Activated naive CD8-positive, alpha-beta T cell treated with anti-CD3 and anti-CD28 coated beads, Interleukin-2, amount 10 ng/mL, durations not matched to agents 7 days and 5 days (primary cell): ENCODE results near the gene BOLA3. TPM values are rescaled to one million over a fixed set of nuclear protein-coding genes. Genes with fewer than 3 reads are reported as not detected.
"Not testable (repeated sequence)": the region's sequence is repeated elsewhere in the genome, so short reads cannot be mapped to it uniquely, and the experiment has no call there.

ENCODE experiments used
- ATAC-seq: fragments of 150-1000 bp; cut with Tn5 transposase; one replicate; pipeline ENCODE4 v1.10.0; 2021; ENCODE audit warnings: low read depth, moderate library complexity
- POLR2A ChIA-PET: fragments of 350-600 bp; sonication (Branson Sonifier 250); formaldehyde crosslinking; loops from one replicate; lab custom pipeline; 2021; ENCODE audit warnings: antibody characterized with exemption; lab: Charles Lee
- DNase-seq: peaks from one replicate; pipeline ENCODE4 v3.0.0; 2021
- H3K27ac Mint-ChIP-seq: one replicate; pipeline ENCODE4 v1.8.0; 2022; ENCODE audit warnings: mild to moderate bottlenecking, mixed read lengths
- H3K27me3 Mint-ChIP-seq: one replicate; pipeline ENCODE4 v1.8.0; 2022; ENCODE audit warnings: mild to moderate bottlenecking, moderate library complexity, mixed read lengths
- H3K36me3 Mint-ChIP-seq: one replicate; pipeline ENCODE4 v1.8.0; 2021; ENCODE audit warnings: mild to moderate bottlenecking, mixed read lengths
- H3K4me1 Mint-ChIP-seq: one replicate; pipeline ENCODE4 v1.8.0; 2021; ENCODE audit warnings: mixed read lengths
- H3K4me3 Mint-ChIP-seq: one replicate; pipeline ENCODE4 v1.8.0; 2022; ENCODE audit warnings: mild to moderate bottlenecking, moderate library complexity, mixed read lengths
- H3K9me3 Mint-ChIP-seq: one replicate; pipeline ENCODE4 v1.8.0; 2021; ENCODE audit warnings: mixed read lengths
- total RNA-seq, 2 experiments: library from RNA; stranded (reverse); gene quantifications; one replicate each; pipeline ENCODE4 v1.2.3, GENCODE V29; 2021

BOLA3 gene
- total RNA-seq, 2 experiments from 2014 or later, result 47.7 to 53.8 TPM

DNA sequence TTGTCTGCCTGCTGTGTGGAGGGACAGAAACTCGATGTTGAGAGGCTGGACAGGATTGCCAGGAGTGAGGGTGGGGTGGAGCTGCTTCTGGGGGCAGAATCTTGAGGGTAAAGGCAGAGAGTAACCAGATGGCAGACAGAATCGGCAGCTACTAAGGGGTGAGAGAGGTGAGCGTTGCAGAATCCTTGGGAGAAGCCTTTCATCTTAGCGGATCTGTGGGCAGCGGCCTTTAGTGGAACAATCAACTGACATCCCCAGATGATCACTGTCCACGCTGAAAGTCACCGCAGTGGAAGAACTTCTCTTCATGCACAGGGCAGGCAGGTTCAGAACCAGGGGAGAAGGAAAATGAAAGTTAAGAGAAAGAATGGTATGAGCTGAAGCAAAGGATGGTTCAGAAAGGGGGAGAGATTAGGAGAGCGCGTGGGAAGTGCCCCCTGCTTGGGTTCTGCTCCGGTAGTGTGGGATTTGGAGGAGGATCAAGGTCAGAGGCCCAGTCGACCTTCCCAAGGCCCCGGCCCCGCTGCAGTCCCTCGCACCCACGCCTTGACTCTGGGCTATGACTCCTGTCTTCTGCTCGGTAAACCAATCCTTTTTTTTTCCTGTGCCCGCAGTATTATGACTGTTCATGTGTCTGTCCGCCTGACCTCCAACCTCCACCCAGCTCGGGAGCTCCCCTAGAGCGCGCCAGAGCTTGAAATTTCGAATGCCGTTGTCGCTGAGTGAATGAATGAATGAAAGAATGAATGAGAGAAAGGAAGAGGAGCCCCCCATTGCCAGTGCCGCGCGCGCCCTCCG is 584 bp downstream of the BOLA3 start:
- Mint-ChIP-seq H3K9me3 (no peaks in the 10 kb centered on the region), H3K4me3 (no peak overlapping the region), H3K4me1 (peaks cover 3% of the 10 kb centered on the region), H3K36me3 (peaks cover 5% of the 10 kb centered on the region), H3K27me3 (no peaks in the 10 kb centered on the region), H3K27ac (no peak overlapping the region)
- DNase-seq (no peak), ATAC-seq (no peak)
- POLR2A ChIA-PET, result interaction anchor here (0.8 to 5.9 kb wide), 10 partner anchors 20 to 410 kb away, joined by 3 to 42 read pairs (median 5); partner anchors contain the start of genes MOB1A and TPRKB

DNA sequence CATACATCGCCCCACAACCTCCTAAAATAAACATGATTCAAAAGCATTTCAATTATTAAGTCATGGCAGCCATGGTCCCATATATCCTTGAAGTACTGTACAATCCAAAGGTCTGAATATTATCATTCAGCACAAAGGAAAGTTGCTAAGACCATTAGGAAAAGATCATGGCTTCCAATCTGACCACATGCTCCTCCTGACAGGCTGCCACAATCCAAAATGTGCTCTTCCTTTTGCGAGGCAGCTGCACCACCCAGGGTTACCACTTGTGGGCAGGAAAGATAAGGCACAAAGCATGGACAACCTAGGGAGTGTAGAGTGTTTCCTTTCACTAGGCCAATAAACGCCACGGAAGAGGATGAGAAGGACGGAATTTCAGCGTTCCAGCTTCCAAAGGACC is 5.4 kb downstream of the BOLA3 start:
- POLR2A ChIA-PET, result no interaction called here
- Mint-ChIP-seq H3K36me3 (peaks cover 5% of the 10 kb centered on the region), H3K27ac (no peak overlapping the region), H3K27me3 (no peaks in the 10 kb centered on the region), H3K9me3 (no peaks in the 10 kb centered on the region), H3K4me1 (peaks cover 5% of the 10 kb centered on the region), H3K4me3 (no peak overlapping the region)
- DNase-seq (no peak), ATAC-seq (no peak)

DNA sequence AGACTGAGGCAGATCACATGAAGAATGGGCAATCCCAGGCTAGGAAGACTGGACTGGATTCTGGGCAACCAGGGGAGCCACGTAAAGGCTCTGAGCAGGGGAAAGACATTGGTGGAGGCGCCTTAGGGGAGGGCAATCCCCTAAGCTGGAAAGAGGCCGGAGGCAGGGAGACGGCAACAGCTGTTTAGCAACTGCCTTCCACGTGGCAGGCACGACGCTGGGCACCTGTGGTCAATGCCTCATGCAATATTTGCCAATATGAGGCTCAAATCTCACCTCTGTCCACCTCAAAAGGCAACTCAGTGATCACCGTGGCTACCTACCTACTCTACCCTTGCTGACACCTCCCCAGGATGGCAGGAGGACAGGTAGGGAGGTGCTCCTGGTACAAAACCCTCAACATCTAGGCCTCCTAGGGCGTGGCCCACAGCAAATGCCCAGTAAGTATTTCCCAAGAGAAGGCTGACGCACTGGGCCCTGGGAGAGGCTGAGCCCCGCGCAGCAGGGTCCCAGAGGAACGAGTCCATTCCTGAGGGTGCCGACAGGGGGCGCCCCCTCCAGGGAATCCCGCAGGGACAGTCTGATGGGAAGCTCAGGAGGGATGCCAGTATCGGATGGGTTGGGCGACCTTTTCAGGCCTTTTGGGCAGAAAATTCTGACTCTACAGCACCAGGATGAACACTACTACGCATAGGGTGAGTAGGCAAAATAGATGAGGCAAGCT is 8.9 kb downstream of the BOLA3 start:
- ATAC-seq (no peak), DNase-seq (no peak)
- Mint-ChIP-seq H3K4me1 (peaks cover 2% of the 10 kb centered on the region), H3K27ac (no peak overlapping the region), H3K36me3 (peaks cover 9% of the 10 kb centered on the region), H3K27me3 (no peaks in the 10 kb centered on the region), H3K9me3 (no peaks in the 10 kb centered on the region), H3K4me3 (no peak overlapping the region)
- POLR2A ChIA-PET, result no interaction called here

DNA sequence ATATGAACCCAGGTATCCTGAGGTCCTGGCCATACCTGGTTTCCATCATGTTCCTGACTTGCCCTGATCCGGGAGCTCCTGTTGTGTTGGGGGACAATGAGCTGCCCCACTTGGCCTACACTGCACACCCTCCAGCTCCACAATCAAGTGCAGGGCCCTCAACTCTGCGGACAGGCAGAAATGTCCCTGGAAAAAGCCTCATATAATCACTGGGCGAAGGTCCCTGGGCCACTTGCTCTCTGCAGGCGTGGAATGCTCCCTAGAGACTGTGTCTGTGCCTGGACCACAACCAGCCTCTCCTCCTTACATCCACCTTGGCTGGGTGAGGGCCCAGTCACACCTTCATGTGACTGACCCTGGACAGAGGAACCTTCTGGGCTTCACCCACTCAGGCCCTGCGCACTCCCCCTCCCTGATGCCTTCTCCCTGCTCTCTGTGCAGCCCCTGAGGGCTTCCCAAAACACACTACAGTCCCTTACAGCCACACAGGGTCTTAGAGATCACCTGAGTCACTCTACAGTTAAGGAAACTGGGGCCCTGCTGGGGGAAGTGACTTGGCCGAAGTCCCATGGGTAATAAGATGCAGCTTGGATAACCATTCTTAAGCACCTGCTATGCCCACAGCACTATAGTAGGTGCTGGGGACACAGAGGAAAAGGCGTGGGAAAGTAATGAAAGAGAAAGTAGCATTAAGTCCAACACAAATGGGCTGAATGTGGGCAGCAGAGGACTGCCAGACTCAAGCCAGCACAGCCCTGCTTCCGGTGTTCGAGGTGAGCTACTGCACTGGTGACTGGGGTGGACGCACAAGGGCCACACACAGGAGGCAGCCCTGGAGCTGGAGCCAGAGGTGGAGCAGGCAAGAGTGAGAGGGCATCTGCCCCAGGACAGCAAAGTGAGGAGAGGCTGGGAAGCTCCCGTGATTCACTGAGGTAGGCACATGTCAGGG is 9.8 kb downstream of the BOLA3 start:
- no peaks in the 10 kb centered on the region for H3K27me3 Mint-ChIP-seq
- peaks cover 10% of the 10 kb centered on the region for H3K36me3 Mint-ChIP-seq
- DNase-seq (no peak), ATAC-seq (no peak)
- H3K4me3 Mint-ChIP-seq, result no peak overlapping the region
- no peaks in the 10 kb centered on the region for H3K9me3 Mint-ChIP-seq
- no peak overlapping the region for H3K27ac Mint-ChIP-seq
- peaks cover 2% of the 10 kb centered on the region for H3K4me1 Mint-ChIP-seq
- POLR2A ChIA-PET, result no interaction called here

DNA sequence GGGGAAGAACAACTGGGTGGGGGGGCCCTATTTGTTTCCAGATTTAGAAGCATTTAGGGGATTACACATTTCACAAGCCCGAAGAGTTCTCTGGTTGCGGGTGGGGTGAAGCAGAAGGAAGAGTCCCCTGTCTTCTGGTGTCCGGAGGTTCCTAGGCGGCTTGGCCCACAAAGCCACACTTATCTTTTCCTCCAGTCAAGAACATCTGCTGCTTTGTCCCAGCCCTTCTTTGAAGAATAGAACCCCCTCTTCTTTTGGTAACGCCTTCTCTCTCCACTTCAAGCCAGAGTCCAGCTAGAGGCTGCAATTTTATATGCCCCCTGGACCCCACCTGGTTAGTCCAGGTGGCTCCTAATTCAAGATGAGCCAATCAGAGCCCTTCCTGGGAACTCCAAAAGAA is 15.8 kb downstream of the BOLA3 start:
- no peak for ATAC-seq
- POLR2A ChIA-PET, result no interaction called here

DNA sequence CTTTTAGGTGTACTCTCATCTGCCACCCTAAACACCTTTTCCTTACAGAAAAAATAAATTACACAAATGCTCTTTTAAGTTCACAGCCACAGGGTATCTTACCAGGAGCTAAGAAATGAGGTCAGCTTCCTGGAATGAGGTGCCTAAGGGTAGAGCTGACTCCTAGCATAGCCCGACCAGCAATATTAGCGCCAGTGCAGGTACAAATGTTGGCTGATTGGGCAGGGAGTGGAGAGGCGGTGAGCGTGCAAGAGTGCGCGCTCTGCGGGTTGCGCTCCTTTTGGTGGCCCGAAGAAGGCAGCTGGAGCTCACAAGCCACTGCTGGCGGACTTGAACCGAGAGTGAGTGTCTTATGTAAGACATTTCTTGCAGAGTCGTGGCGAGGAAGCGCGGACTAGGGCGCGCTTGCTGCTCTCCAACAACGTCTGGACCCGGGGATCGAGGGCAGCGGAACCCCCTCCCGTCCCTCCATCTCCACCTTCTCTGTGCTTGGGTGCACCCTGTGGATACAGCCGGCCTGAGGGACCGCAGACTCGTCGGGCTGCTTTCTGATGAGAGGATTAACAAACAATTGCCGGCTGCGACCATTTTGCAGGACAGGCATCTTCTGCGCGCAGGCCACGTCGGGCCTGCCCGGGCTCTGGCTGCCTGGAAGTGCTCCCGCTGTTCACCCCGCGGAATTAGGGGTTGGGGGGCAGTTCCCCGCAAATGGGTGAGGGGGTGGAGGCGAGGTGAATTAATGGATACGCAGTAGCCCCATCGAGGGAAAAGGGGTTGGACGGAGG is 17.3 kb downstream of the BOLA3 start:
- POLR2A ChIA-PET, result interaction anchor here (0.7 to 2.0 kb wide), 3 partner anchors 10 to 213 kb away, joined by 3 to 6 read pairs (median 4); partner anchors contain the start of gene MOB1A
- Mint-ChIP-seq H3K4me3 (peak overlapping the region; percentile 47), H3K36me3 (peaks cover 6% of the 10 kb centered on the region), H3K9me3 (no peaks in the 10 kb centered on the region), H3K4me1 (peaks cover 2% of the 10 kb centered on the region), H3K27me3 (peaks cover 14% of the 10 kb centered on the region), H3K27ac (no peak overlapping the region)
- ATAC-seq (peak; percentile 60), DNase-seq (no peak)

More for the DNA sequence above, 15.8 kb downstream of the BOLA3 start:
- no peaks in the 10 kb centered on the region for H3K9me3 Mint-ChIP-seq
- no peak overlapping the region for H3K27ac Mint-ChIP-seq
- no peak for DNase-seq
- no peak overlapping the region for H3K4me3 Mint-ChIP-seq
- H3K4me1 Mint-ChIP-seq, result peaks cover 2% of the 10 kb centered on the region
- H3K27me3 Mint-ChIP-seq, result peaks cover 14% of the 10 kb centered on the region
- peaks cover 6% of the 10 kb centered on the region for H3K36me3 Mint-ChIP-seq

DNA sequence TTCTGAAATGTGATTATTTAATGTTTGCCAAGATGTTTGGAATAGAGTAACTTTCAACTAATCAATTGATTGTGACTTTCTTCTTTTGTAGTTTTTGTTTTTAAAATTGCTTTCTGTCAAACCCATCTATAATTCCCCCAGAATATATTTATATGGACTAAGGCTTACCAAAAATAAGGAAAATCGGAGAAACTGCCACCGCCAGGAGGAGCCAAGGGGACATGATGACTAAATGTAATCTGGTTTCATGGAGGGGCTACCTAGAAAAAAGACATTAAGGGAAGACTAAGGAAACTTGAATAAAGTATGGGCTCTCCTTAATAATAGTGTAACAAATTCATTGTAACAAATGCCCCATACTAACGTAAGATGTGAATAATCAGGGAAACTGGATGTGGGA is 19.5 kb downstream of the BOLA3 start:
- Mint-ChIP-seq H3K27ac (no peak overlapping the region), H3K4me1 (peaks cover 2% of the 10 kb centered on the region), H3K9me3 (no peaks in the 10 kb centered on the region), H3K4me3 (no peak overlapping the region), H3K27me3 (peaks cover 14% of the 10 kb centered on the region), H3K36me3 (no peaks in the 10 kb centered on the region)
- POLR2A ChIA-PET, result interaction anchor here (2.0 kb wide), 1 partner anchor 50 kb away, joined by 4 read pairs; the partner anchor contains the start of gene MOB1A
- DNase-seq (no peak), ATAC-seq (no peak)

DNA sequence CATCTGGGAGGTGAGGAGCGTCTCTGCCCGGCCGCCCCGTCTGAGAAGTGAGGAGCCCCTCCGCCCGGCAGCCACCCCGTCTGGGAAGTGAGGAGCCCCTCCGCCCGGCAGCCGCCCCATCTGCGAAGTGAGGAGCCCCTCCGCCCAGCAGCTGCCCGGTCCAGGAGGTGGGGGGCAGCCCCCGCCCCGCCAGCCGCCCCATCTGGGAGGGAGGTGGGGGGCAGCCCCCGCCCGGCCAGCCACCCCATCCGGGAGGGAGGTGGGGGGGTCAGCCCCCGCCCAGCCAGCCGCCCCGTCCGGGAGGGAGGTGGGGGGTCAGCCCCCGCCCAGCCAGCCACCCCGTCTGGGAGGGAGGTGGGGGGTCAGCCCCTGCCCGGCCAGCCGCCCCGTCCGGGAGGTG is 23.8 kb downstream of the BOLA3 start:
- H3K36me3 Mint-ChIP-seq, result peaks cover 13% of the 10 kb centered on the region
- H3K4me3 Mint-ChIP-seq, ATAC-seq, H3K4me1 Mint-ChIP-seq, H3K27me3 Mint-ChIP-seq, H3K27ac Mint-ChIP-seq, DNase-seq, H3K9me3 Mint-ChIP-seq, POLR2A ChIA-PET: not testable (repeated sequence)

DNA sequence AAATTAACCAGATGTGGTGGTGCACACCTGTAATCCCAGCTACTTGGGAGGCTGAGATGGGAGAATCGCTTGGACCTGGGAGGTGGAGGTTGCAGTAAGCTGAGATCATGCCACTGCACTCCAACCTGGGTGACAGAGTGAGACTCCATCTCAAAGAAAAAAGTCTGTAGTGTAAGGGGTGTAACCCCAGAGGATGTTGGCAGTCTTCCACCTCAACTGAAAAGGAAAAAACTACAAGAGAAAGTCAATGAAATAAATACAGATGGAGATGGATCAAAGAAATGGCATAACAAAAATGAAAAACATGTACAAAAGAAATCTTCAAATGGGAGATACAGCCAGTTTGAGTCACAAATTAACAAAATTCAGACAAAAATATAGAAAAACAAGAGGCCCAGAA is 25.9 kb downstream of the BOLA3 start:
- not testable (repeated sequence) for ATAC-seq, H3K4me1 Mint-ChIP-seq, DNase-seq, H3K4me3 Mint-ChIP-seq, H3K27me3 Mint-ChIP-seq, H3K27ac Mint-ChIP-seq, H3K9me3 Mint-ChIP-seq
- peaks cover 13% of the 10 kb centered on the region for H3K36me3 Mint-ChIP-seq
- POLR2A ChIA-PET, result interaction anchor here (0.6 to 2.0 kb wide), 2 partner anchors 57 to 353 kb away, joined by 4 to 13 read pairs; partner anchors contain the start of gene MOB1A

DNA sequence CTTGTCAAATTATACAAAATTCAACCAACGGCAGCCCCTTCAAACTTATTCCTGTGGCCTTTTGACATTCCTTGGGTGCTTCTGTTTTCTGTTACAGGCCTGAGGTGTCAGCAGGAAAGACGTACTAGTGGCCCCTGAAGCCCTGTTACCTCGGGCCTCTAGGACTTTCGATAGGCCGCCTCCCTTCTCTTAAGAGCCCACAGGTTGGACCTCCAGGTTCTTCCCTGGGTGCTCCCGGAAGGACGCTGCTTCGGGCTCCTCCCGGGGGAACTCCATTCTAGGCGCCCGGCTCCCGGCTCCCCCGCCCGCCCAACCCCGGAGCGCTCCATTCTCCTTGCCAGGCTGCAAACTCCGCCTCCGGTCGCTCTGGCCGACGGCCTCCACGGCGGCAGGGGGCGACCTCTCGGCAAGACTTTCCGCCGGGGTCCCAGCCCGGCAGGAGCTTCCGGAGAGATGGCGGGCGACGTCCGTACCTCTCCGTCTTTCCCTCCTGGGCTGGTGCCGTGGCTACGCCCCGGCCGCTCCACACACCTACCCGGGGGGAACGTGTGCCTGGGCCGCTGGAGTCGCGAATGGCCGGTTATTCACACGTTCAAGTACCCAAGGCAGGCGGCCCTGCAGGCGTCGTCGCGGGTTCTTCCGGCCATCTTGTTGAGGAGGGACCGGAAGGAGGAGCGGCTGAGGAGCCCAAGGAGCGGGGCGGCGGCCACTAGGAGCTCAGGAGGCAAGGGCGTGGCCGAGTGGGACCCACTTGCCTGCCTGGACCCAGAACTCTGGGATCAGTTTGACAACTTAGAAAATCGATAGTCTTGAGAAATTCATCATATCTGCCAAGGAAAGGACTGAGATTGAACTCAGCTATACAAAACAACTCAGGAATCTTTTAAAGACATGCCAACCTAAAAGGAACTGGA is 27.5 kb downstream of the BOLA3 start:
- Mint-ChIP-seq H3K9me3 (peaks cover 10% of the 10 kb centered on the region), H3K27ac (peak overlapping the region; percentile 86), H3K36me3 (peaks cover 13% of the 10 kb centered on the region), H3K4me1 (peaks cover 8% of the 10 kb centered on the region), H3K27me3 (peaks cover 3% of the 10 kb centered on the region), H3K4me3 (peak overlapping the region; percentile 86)
- ATAC-seq, result peak; percentile 97
- POLR2A ChIA-PET, result interaction anchor here (0.6 to 2.0 kb wide), 14 partner anchors 10 to 296 kb away, joined by 3 to 13 read pairs (median 4); partner anchors contain the start of genes BOLA3, DGUOK, MOB1A and MTHFD2
- DNase-seq, result peak; percentile 92

DNA sequence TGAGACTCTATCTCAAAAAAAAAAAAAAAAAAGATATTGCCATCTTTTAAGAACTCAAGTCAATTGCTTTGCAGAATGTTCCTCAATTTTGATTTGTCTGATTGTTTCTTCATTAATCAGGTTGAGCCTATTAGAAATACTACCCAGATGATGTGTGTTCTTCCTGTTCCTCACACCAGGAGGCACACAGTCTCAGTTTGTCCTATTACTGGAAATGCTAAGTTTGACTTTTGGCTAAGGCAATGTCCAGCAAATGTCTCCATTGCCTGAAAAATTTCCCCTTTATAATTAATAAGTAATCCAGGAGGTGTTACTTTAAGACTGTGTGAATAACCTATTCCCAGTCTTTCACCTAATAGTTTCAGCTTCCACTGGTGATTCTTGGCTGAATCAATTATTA is 28.4 kb downstream of the BOLA3 start:
- no peak overlapping the region for H3K27ac Mint-ChIP-seq
- ATAC-seq (no peak), DNase-seq (no peak)
- H3K27me3 Mint-ChIP-seq, result peaks cover 3% of the 10 kb centered on the region
- peaks cover 8% of the 10 kb centered on the region for H3K4me1 Mint-ChIP-seq
- no peak overlapping the region for H3K4me3 Mint-ChIP-seq
- H3K9me3 Mint-ChIP-seq, result peaks cover 10% of the 10 kb centered on the region
- H3K36me3 Mint-ChIP-seq, result peaks cover 13% of the 10 kb centered on the region
- POLR2A ChIA-PET, result interaction anchor here (1.5 kb wide), 1 partner anchor 32 kb away, joined by 7 read pairs; no protein-coding TSS in a partner anchor
